Glomerular endothelial cell (primary cell): ENCODE data around the gene ONECUT3. TPM values are rescaled to one million over a fixed set of nuclear protein-coding genes. Genes with fewer than 3 reads are reported as not detected.
"Not testable (repeated sequence)": the region's sequence is repeated elsewhere in the genome, so short reads cannot be mapped to it uniquely, and the experiment has no call there.

Experiments
- DNase-seq: peaks from one replicate; pipeline ENCODE4 v3.0.0-alpha.2; 2011; ENCODE audit warnings: low read depth, low spot score; ENCODE audit errors: extremely low read depth
- total RNA-seq: library from RNA; depleted of rRNA; stranded (reverse); fragments of >200 nt; gene quantifications from 2 replicates; pipeline ENCODE4 v1.2.3, GENCODE V29; 2015

The ONECUT3 gene
- total RNA-seq, 1 donor from 2014 or later = not detected

DNA sequence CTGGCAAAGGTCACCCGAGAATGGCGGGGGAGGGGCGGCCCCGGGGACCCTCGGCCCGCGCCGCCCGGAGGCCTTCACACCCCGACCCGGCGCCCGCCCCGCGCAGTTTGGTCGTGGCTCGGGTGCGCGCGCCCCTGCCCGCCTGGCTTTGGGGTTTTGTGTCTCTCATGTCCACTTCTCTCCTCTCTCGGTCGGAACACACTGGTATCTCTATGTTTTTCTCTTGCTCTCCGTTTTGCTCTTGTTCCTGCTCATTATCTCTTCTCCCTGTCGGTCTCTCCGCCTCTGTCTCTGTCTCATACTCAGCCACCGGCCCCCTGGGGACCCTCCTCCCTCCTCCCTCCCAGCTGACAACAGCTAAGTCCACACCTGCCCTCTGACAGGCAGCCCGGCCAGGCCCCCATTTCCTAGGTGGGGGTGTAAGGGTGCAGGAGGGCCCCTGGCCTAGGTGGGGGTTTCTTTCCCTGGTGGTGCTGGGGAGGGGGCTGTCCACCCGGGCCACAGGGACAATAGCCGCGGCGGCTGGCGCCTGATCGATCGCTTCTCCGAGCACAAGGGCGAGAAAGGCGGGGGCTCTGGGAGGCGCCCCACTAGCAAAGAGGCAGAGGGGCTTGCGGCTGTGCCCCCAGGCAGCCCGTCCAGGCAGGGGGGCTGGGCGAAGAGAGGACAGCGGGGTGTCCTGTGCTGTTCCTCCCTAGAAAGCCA, 2.3 kb downstream of the ONECUT3 start:
- DNase-seq = no peak

DNA sequence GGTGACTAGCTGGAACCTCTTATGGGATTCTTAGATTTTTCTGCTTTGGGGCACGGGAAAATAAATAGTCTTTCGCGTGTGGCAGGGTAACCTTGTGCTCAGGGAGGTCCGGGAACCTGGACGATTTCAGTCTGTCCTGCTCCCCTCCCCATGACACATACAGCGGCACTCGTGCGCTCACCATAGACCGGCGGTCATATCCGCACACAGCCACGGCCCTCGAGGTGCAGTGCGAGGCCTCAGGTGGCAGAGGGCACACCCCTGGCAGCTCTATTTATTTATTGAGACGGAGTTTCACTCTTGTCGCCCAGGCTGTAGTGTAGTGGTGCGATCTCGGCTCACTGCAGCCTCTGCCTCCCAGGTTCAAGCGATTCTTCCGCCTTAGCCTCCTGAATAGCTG, 3.0 kb downstream of the ONECUT3 start:
- no peak for DNase-seq

- DNase-seq = no peak
Observed at GRCh38 chr19:1756705-1757465, 3.6 kb downstream of the ONECUT3 start.

DNA sequence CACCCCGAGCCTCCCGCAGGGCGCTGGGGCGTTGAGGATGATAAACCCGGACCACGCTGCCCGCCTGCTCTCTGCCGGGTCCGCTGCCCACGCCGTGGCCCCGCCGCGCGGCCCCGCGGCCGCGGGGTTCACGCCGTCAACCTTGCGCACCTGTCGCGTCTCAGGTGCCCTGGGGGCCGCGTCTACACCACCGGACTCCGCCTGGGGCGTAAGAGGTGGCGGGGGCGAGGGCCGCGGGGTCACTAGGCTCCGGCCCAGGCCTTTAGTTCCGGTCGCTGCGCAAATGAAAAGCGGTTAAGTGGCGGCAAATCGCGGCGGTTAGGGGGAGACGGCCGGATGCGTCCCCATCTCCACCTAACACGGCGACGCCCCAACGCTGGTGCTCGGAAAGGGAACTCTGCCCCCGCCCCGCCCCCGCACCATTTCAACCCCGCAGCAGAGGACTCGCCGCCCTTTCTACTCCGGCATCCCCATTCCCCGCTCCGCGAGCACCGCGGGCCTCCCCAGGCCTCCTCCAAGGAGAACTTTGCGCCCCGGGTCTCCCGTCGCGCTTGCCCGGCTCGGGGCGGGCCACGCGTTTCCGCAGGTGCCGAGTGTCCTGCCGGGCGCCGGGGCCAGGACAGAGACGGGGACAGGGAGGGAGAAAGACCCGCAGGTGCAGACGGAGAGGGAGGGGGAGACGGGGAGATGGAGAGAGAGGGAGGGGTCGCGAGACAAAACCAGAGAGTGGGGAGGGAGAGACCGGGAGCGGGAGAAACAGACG, 4.3 kb downstream of the ONECUT3 start:
- DNase-seq = no peak

DNA sequence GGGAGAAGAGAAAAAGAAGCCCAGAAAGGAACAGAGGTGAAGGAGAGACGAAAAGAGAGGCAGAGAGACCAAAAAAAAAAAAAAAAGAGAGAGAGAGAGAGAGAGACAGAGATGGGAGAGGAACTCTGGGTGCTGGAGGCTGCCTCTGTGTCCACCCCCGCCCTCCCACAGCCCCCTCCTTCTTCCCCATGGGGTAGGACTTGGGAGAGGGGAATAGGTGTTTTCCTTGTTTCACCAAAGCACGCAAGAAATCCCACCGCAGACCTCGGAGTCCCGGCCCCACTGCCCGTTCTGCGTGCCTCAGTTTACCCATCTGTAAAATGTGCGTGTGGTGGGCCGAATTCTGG, 4.9 kb downstream of the ONECUT3 start:
- no peak for DNase-seq

DNA sequence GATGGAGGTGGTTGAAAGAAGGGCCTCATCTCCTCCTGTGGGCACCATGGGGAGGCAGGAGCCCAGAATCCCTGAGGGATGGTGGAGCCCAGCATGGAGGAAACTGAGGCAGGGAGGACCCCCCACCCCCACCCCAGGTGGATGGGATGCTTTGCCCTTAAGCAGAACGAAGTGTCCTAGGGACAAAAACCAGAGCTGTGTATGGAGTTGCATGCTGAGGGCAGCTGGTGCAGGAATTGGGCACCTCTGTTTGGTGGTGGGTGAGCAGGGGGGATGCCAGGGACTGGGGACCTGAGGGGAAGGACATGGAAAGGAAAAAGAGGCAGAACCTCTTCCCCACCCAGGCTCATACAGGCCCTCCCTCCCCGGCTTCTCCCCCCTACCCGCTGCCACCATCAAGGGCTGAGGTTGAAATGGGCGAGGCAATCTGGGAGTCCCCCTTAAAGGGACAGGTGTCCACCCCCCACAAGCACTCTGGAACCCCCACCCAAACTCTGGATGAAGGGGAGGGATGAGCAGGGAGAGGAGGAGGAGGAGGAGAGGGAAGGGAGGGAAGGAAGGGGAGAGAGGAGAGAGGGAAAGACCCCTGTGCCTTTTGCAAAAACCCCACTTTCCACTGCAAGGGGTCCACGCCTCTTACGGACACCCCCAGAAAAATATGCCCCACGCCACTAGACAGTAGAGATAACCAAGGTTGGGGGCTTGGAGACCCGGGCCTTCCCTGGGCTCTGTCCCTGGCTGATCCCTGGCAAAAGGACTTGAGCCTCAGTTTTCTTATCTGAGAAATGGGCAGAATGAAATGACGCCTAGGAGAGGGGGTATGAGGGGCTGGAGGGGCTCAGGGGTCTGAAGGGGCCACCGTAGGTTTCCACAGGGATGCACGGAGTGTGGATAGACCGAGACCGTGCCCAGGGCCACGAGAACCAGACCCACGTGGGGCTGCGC, 5.9 kb downstream of the ONECUT3 start:
- DNase-seq = no peak

DNA sequence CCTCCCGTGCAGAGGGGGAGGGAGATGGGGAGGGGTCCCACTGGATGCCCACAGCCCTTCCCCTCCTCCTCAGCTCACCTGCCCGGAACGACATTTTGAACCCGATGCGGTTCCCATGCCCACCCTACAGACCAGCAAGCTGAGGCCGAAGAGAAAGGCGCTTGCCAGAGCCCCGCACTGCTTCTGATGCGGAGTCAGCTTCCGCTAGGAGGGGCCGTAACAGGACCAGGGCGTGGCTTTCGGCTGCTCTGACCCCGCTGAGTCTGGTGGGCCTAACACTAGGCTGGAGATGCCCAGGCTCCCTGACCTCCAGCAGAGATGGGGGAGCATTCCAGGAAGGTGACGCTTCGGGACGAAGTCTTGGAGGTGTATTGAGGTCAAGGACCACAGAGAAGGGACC, 6.7 kb downstream of the ONECUT3 start:
- DNase-seq = no peak

- not testable (repeated sequence) for DNase-seq
Observed at GRCh38 chr19:1760786-1761527, 7.7 kb downstream of the ONECUT3 start.

- no peak for DNase-seq
Observed at GRCh38 chr19:1761528-1762242, 8.4 kb downstream of the ONECUT3 start.

DNA sequence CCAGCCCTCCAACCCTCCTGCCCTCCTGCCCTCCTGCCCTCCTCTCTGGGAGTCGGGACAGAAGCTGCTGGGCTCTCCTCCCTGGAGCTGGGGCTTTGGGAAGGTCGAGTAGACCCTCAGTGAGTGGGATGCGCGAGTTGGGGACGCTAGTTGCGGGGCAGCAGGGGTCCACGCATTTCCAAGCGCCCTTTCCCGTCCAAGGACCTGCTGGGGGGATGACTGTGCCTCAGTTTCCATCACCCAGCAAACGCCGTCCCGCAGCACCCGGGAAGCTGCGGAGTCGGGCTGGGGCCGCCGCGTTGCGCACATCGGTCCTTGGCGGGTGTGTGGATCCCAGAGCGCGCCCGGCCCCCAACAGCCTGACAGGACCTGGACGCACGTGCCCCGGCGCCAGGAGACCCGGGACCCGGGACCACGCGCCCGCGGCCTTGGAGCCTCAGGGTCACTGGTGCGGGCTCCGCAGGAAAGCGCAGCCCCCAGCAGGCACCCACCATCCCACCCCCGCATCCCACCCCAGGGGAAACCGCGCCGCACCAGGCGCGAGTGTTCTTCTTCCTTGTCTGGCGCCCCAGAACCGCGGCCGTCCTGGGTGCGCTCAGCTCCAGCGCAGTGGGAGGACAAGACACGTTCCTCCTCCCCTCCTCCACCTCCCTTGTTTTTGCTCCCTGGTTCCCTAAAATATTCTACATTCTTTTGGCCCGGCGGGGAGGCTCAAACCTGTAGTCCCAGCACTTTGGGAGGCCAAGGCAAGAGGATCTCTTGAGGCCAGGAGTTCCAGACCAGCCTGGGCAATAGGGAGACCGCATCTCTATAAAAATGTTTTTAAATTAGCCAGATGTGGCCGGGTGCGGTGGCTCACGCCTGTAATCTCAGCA, 9.2 kb downstream of the ONECUT3 start:
- DNase-seq = no peak

DNA sequence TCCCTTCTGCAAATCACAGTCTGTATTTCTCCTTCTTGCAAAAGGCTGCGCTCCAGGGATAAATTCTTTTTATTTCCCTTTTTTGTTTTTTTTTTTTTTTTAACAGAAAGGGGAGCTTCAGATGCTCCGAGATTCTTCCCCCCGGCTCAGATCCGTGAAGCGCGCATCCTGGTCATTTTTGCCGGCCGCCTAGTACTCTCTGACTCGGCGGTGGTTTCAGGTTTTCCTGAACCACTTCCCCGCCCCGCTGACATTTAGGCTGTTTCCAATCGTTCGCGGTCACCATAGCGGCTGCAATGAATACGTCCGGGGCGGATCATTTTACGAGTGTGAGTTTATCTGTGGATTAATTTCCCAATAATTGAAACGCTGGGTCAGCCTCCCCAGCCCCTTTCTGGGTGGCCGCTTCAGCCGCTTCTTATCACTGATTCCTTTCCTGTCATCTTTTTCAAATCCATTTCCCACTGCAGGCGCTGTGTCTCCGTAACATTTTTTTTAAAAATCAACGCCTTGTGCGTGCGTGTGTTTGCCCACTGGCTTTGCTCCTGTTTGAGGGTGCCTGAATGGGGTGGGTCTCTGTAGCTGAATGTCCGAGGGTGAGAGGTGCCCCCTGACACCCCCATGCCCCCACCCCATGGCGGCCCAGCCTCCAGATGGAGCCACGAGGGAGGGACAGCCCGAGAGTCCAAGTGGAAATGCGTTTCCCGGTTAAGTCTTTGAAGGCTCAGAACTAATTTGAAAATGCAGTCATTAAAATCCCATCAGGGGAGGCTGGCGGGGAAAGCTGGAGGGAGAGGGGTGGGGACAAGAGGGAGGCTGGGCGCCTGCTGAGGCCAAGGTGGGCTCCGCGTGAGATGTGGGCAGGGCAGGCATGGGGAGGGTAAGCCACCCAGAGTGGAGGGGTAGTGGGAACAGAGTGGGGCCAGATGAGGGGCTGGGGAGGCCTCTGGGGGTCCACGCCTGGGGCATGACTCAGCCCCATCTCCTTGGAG, 10.6 kb downstream of the ONECUT3 start:
- DNase-seq = no peak

- DNase-seq = no peak
Observed at GRCh38 chr19:1764729-1765128, 11.4 kb downstream of the ONECUT3 start.

DNA sequence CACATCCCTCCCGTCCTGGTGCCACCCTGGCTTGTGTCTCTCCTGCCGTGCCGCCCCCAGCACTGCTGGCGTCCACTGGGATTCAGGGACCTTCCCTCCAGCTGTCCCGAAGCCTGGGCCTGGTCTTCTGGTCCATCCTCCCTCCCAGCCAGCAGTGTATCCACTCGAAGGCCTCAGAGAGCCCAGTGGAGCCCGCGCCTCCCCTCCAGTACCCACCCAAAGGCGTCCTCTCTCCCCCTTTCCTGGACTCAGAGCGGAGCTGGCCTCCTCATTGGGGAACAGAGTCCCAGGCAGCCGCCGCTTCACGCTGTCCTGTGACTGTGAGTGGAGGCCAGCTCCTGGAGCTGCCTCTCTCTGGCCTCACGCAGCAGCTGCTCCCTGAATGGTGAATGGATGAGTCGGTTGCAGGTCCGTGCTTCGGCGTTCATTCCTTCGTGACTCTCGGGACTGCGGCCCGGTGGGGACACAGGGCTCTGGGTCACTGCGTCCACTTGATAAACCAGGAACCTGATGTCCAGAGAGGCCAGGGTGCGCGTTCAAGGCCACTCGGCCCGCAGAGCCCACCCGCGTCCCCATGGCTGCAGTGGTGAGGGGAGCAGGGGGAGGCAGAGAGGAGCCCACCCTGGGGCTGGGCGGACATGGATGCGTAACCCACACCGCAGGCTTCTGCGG, 12.1 kb downstream of the ONECUT3 start:
- no peak for DNase-seq

- DNase-seq = no peak
Observed at GRCh38 chr19:1765904-1766799, 12.8 kb downstream of the ONECUT3 start.

GRCh38 chr19:1766800-1767352, 13.6 kb downstream of the ONECUT3 start:
- no peak for DNase-seq
